ENCODE results near the gene ZCCHC4. TPM values are rescaled to one million over a fixed set of nuclear protein-coding genes. Genes with fewer than 3 reads are reported as not detected.

Gene ZCCHC4
- total and polyA plus RNA-seq, 7 donors = 3.5 to 21.8 (median 9.1) TPM

- 78 to 88% methylated on average over 3 of the region's 3 CpGs for WGBS, 2 donors
- peaks cover 7 to 100% (median 41%) of the 10 kb centered on the region in 4 donors for H3K36me3 ChIP-seq
- no peaks in the 10 kb centered on the region for H3K27me3 ChIP-seq
- no peak overlapping the region for H3K4me3 ChIP-seq
- TF ChIP-seq, protein P1, sequence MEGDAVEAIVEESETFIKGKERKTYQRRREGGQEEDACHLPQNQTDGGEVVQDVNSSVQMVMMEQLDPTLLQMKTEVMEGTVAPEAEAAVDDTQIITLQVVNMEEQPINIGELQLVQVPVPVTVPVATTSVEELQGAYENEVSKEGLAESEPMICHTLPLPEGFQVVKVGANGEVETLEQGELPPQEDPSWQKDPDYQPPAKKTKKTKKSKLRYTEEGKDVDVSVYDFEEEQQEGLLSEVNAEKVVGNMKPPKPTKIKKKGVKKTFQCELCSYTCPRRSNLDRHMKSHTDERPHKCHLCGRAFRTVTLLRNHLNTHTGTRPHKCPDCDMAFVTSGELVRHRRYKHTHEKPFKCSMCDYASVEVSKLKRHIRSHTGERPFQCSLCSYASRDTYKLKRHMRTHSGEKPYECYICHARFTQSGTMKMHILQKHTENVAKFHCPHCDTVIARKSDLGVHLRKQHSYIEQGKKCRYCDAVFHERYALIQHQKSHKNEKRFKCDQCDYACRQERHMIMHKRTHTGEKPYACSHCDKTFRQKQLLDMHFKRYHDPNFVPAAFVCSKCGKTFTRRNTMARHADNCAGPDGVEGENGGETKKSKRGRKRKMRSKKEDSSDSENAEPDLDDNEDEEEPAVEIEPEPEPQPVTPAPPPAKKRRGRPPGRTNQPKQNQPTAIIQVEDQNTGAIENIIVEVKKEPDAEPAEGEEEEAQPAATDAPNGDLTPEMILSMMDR (IDR thresholded peaks at IDR 0.05) = no peak
- TF ChIP-seq POLR2AphosphoS5 (IDR thresholded peaks at IDR 0.05) = peak in 2 of 4 donors; percentile 31 to 59
- intact Hi-C loops (cut with DNase I) = no loop called here
- no peak overlapping the region for H3K27ac ChIP-seq
- no peaks in the 10 kb centered on the region for H3K9me3 ChIP-seq
- H3K4me1 ChIP-seq = peaks cover 0 to 14% (median 2%) of the 10 kb centered on the region in 4 donors
- no peak for DNase-seq
Measured at GRCh38 chr4:25413261-25413660, 100.7 kb downstream of the ZCCHC4 start.

DNA sequence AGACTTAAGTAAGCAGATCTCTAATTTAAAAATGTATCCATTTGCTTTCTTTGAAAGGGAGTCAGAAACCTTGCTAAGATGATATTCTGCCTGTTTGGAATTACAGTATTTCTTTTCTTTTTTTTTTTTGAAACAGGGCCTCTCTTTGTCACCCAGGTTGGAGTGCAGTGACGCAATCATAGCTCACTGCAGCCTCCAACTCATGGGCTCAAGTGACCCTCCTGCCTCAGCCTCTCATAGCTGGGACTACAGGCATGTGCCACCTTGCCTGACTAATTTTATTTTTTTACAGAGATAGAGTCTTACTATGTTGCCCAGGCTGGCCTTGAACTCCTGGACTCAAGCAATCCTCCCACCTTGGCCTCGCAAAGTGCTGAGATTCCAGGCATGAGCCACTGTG lies 104.4 kb downstream of the ZCCHC4 start:
- no peak for DNase-seq
- TF ChIP-seq EP300 (IDR thresholded peaks at IDR 0.05) (no peak), POLR2AphosphoS5 (IDR thresholded peaks at IDR 0.05) (no peak), POLR2A (IDR thresholded peaks at IDR 0.05) (no peak)
- TF ChIP-seq, protein P1 (IDR thresholded peaks at IDR 0.05) = no peak
- H3K9me3 ChIP-seq = no peaks in the 10 kb centered on the region
- intact Hi-C loops (cut with DNase I) = no loop called here
- no peaks in the 10 kb centered on the region for H3K27me3 ChIP-seq
- peaks cover 0 to 81% (median 16%) of the 10 kb centered on the region in 4 donors for H3K36me3 ChIP-seq
- WGBS, 2 donors = 94 to 95% methylated on average over 2 of the region's 2 CpGs
- no peak overlapping the region for H3K4me3 ChIP-seq
- H3K4me1 ChIP-seq = peaks cover 0 to 14% (median 2%) of the 10 kb centered on the region in 4 donors
- H3K27ac ChIP-seq = no peak overlapping the region

Other genes starting within 250 kb of the ZCCHC4 start
- 10 to 100 TPM in 1 of 4 donors, 1 to 10 TPM in 3; 7.9 to 10.0 (median 8.6) TPM for gene SEPSECS, start 152.3 kb upstream of the ZCCHC4 start, total RNA-seq
- gene SEPSECS, start 152.3 kb upstream of the ZCCHC4 start, polyA plus RNA-seq = 10 to 100 TPM in 1 of 3 donors, 1 to 10 TPM in 2; 4.5 to 11.1 (median 5.4) TPM
- 10 to 100 TPM in 2 of 4 donors, 1 to 10 TPM in 2; 9.3 to 12.2 (median 10.3) TPM for gene PI4K2B, start 78.7 kb upstream of the ZCCHC4 start, total RNA-seq
- gene PI4K2B, start 78.7 kb upstream of the ZCCHC4 start, polyA plus RNA-seq = 10 to 100 TPM; 15.6 to 28.2 (median 22.8) TPM
- 10 to 100 TPM; 31.4 to 75.1 (median 34.5) TPM for gene ANAPC4, start 64.5 kb downstream of the ZCCHC4 start, total RNA-seq
- 10 to 100 TPM in 2 of 3 donors, 1 to 10 TPM in 1; 8.8 to 18.7 (median 12.0) TPM for gene ANAPC4, start 64.5 kb downstream of the ZCCHC4 start, polyA plus RNA-seq